Progenitor cell of endocrine pancreas (in vitro differentiated cells): ENCODE data around the gene GADD45A. TPM values are rescaled to one million over a fixed set of nuclear protein-coding genes. Genes with fewer than 3 reads are reported as not detected.

Source experiments
- DNase-seq: peaks from one replicate; pipeline ENCODE4 v3.0.0; 2021; ENCODE audit warnings: low spot score; ENCODE audit not compliant: unreplicated experiment
- H3K27ac Mint-ChIP-seq: 2 replicates; pipeline ENCODE4 v1.8.0; 2021; ENCODE audit warnings: mild to moderate bottlenecking, moderate library complexity, mixed read lengths
- H3K27me3 Mint-ChIP-seq: 2 replicates; pipeline ENCODE4 v1.8.0; 2021; ENCODE audit warnings: mixed read lengths
- H3K36me3 Mint-ChIP-seq: 2 replicates; pipeline ENCODE4 v1.8.0; 2022; ENCODE audit warnings: mixed read lengths; ENCODE audit not compliant: insufficient read depth
- H3K4me1 Mint-ChIP-seq: 2 replicates; pipeline ENCODE4 v1.8.0; 2021; ENCODE audit warnings: low read depth, mixed read lengths
- H3K4me3 Mint-ChIP-seq: 2 replicates; pipeline ENCODE4 v1.8.0; 2021; ENCODE audit warnings: low read depth, mild to moderate bottlenecking, moderate library complexity, mixed read lengths
- H3K9me3 Mint-ChIP-seq: 2 replicates; pipeline ENCODE4 v1.8.0; 2021; ENCODE audit warnings: low read depth, mixed read lengths
- total RNA-seq: library from RNA; stranded (reverse); gene quantifications from 2 replicates; pipeline ENCODE4 v1.2.1, GENCODE V29; 2021
- TF ChIP-seq, protein P1 (sequence below): fragments of 200-600 bp; sonication (generic); IDR thresholded peaks from one replicate; pipeline ENCODE4 v1.5.0; 2021; ENCODE audit warnings: antibody characterized with exemption, mild to moderate bottlenecking; ENCODE audit not compliant: unreplicated experiment

GADD45A gene
- total RNA-seq, 1 donor from 2014 or later = 47.7 TPM

GRCh38 chr1:67721112-67721511 is 36.1 kb downstream of the GADD45A start:
- TF ChIP-seq, protein P1, sequence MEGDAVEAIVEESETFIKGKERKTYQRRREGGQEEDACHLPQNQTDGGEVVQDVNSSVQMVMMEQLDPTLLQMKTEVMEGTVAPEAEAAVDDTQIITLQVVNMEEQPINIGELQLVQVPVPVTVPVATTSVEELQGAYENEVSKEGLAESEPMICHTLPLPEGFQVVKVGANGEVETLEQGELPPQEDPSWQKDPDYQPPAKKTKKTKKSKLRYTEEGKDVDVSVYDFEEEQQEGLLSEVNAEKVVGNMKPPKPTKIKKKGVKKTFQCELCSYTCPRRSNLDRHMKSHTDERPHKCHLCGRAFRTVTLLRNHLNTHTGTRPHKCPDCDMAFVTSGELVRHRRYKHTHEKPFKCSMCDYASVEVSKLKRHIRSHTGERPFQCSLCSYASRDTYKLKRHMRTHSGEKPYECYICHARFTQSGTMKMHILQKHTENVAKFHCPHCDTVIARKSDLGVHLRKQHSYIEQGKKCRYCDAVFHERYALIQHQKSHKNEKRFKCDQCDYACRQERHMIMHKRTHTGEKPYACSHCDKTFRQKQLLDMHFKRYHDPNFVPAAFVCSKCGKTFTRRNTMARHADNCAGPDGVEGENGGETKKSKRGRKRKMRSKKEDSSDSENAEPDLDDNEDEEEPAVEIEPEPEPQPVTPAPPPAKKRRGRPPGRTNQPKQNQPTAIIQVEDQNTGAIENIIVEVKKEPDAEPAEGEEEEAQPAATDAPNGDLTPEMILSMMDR = no peak
- Mint-ChIP-seq H3K36me3 (no peaks in the 10 kb centered on the region), H3K9me3 (no peaks in the 10 kb centered on the region), H3K27me3 (peaks cover 3% of the 10 kb centered on the region), H3K4me3 (no peak overlapping the region), H3K4me1 (peaks cover 9% of the 10 kb centered on the region), H3K27ac (no peak overlapping the region)
- DNase-seq = no peak

GRCh38 chr1:67721650-67722291 is 36.8 kb downstream of the GADD45A start:
- H3K27ac Mint-ChIP-seq = no peak overlapping the region
- H3K27me3 Mint-ChIP-seq = no peaks in the 10 kb centered on the region
- TF ChIP-seq, protein P1 = no peak
- no peaks in the 10 kb centered on the region for H3K9me3 Mint-ChIP-seq
- DNase-seq = no peak
- H3K4me3 Mint-ChIP-seq = no peak overlapping the region
- H3K36me3 Mint-ChIP-seq = no peaks in the 10 kb centered on the region
- peaks cover 7% of the 10 kb centered on the region for H3K4me1 Mint-ChIP-seq

GRCh38 chr1:67722292-67722944 is 37.4 kb downstream of the GADD45A start:
- DNase-seq = no peak
- Mint-ChIP-seq H3K27ac (no peak overlapping the region), H3K9me3 (no peaks in the 10 kb centered on the region), H3K4me1 (peaks cover 7% of the 10 kb centered on the region), H3K4me3 (no peak overlapping the region), H3K27me3 (no peaks in the 10 kb centered on the region), H3K36me3 (no peaks in the 10 kb centered on the region)
- TF ChIP-seq, protein P1 = no peak

DNA sequence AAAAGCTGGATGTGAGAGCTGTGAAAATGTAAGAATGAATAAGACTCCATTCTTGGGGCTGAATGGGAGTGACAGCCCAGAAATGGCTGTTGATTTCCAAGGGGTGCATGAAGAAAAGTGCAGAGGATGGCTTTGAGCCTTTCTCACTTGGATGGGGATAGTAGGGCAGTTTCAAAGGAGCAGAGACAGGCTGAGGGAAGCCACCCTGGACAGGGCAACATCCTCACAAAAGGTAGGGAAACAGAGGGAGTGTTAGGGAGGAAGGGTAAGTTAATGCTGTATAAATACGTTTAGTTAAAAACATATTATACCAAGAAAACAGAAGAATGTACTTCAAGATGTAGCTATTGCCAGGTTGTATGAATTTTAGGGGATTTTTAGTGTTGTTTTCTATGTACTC is 38.1 kb downstream of the GADD45A start:
- no peaks in the 10 kb centered on the region for H3K27me3 Mint-ChIP-seq
- peaks cover 4% of the 10 kb centered on the region for H3K4me1 Mint-ChIP-seq
- H3K27ac Mint-ChIP-seq = no peak overlapping the region
- DNase-seq = no peak
- H3K9me3 Mint-ChIP-seq = no peaks in the 10 kb centered on the region
- TF ChIP-seq, protein P1 = no peak
- H3K4me3 Mint-ChIP-seq = no peak overlapping the region
- H3K36me3 Mint-ChIP-seq = no peaks in the 10 kb centered on the region

DNA sequence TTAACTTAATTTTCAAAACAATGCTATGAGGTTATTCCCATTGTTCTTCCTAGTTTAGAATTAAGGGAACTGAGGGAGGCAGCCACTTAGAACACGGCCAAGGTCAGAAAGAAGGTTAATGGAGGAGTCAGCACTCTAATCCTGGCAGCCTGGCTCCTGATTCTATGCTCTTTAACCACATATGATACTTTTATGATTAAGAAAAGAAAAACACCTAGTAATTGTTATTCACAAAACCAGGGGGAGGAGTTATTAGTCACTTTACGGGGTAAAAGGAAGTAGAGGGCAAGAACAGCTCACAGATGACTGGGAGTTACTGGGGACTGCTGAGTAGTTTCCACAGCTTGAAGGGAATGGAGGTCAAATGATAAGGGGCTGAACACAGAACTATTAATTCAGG is 38.6 kb downstream of the GADD45A start:
- TF ChIP-seq, protein P1 = no peak
- H3K9me3 Mint-ChIP-seq = no peaks in the 10 kb centered on the region
- DNase-seq = no peak
- H3K4me3 Mint-ChIP-seq = no peak overlapping the region
- H3K4me1 Mint-ChIP-seq = peaks cover 2% of the 10 kb centered on the region
- no peaks in the 10 kb centered on the region for H3K36me3 Mint-ChIP-seq
- no peak overlapping the region for H3K27ac Mint-ChIP-seq
- no peaks in the 10 kb centered on the region for H3K27me3 Mint-ChIP-seq
